Fibroblast of pulmonary artery (primary cell): ENCODE measurements around the gene ANO6.

ENCODE experiments used
- DNase-seq: peaks from one replicate; pipeline ENCODE4 v3.0.0-alpha.2; 2010; ENCODE audit warnings: low read depth
- H3K4me3 ChIP-seq: replicated peaks from 2 replicates; pipeline ENCODE4 v1.5.1; 2011; ENCODE audit warnings: low read depth, mild to moderate bottlenecking, control low read depth, low read length, moderate library complexity
- CTCF ChIP-seq: IDR thresholded peaks from 2 replicates; pipeline ENCODE4 v1.5.1; 2011; ENCODE audit warnings: mild to moderate bottlenecking, control low read depth, low read length, inconsistent platforms; ENCODE audit errors: missing control alignments

Gene ANO6

GRCh38 chr12:45334396-45334795 is 118.5 kb downstream of the ANO6 start:
- DNase-seq: no peak
- H3K4me3 ChIP-seq: no peak overlapping the region
- no peak for TF ChIP-seq CTCF

GRCh38 chr12:45336331-45336730 is 120.4 kb downstream of the ANO6 start:
- no peak for TF ChIP-seq CTCF
- peak; percentile 93 for DNase-seq
- no peak overlapping the region for H3K4me3 ChIP-seq

GRCh38 chr12:45336762-45337596 is 121.1 kb downstream of the ANO6 start:
- TF ChIP-seq CTCF: no peak
- no peak overlapping the region for H3K4me3 ChIP-seq
- peak; percentile 75 for DNase-seq

- DNase-seq: no peak
- TF ChIP-seq CTCF: no peak
- H3K4me3 ChIP-seq: no peak overlapping the region
Measured at GRCh38 chr12:45337835-45338234, 121.9 kb downstream of the ANO6 start.

GRCh38 chr12:45338272-45338671 is 122.4 kb downstream of the ANO6 start:
- no peak for TF ChIP-seq CTCF
- DNase-seq: peak; percentile 54
- no peak overlapping the region for H3K4me3 ChIP-seq

- DNase-seq: no peak
- TF ChIP-seq CTCF: no peak
- H3K4me3 ChIP-seq: no peak overlapping the region
Measured at GRCh38 chr12:45339035-45339434, 123.1 kb downstream of the ANO6 start.

- TF ChIP-seq CTCF: no peak
- no peak for DNase-seq
- no peak overlapping the region for H3K4me3 ChIP-seq
Measured at GRCh38 chr12:45342171-45342570, 126.3 kb downstream of the ANO6 start.
